K562 (cell line): Measurements from ENCODE around the gene SPATA2L. TPM values are rescaled to one million over a fixed set of nuclear protein-coding genes. Genes with fewer than 3 reads are reported as not detected.
A peak's percentile ranks its signal among the peaks of the same experiment; 100 is the strongest.

ENCODE experiments used
- ATAC-seq: fragments of 200-7000 bp; cut with Tn5 transposase; 3 replicates; pipeline ENCODE4 v1.9.1; 2020; ENCODE audit warnings: moderate library complexity
- BruUV-seq: library from RNA; stranded (reverse); fragments of 400-500 nt; replicated peaks from 2 replicates; lab custom pipeline; 2021; lab: Mats Ljungman, UMichigan
- CTCF ChIA-PET: fragments of 300-600 bp; formaldehyde crosslinking; extraction: SDS; loops from one replicate; lab custom pipeline; 2021; ENCODE audit warnings: low intra/inter-chr PET ratio; lab: Yijun Ruan, JAX
- POLR2A ChIA-PET: fragments of 300-600, 350-650 bp; sonication (Branson Sonifier 250); formaldehyde crosslinking; extraction: SDS; loops from one replicate; lab custom pipeline; 2021; ENCODE audit warnings: antibody characterized with exemption, inconsistent platforms; lab: Yijun Ruan, JAX
- DNase-seq, 4 experiments: peaks; one replicate each; pipeline versions ENCODE4 v3.0.0 to v3.0.0-alpha.2; 2011 to 2018; ENCODE audit warnings: low spot score in 3 of 4, mixed read lengths in 3 of 4; ENCODE audit errors: extremely low read depth in 1 of 4
- FAIRE-seq: peaks from 2 replicates; lab custom pipeline; 2011; peaks lifted over from hg19 to GRCh38; lab: Jason Lieb, UNC
- H2AFZ ChIP-seq: 2 replicates; pipeline ENCODE4 v1.6.0; 2011; ENCODE audit warnings: low read depth, low read length, control low read depth, inconsistent platforms
- H3K27ac ChIP-seq: fragments of 200-600 bp; 3 replicates; pipeline ENCODE4 v1.8.0; 2011; ENCODE audit warnings: low read depth, mild to moderate bottlenecking, control low read depth, inconsistent platforms, low read length, moderate library complexity, mixed read lengths; ENCODE audit errors: extremely low read depth
- H3K27me3 ChIP-seq, 2 experiments: fragments of 300-600 bp in 1 of 2; 2 replicates in 1 of 2; 3 replicates in 1 of 2; pipeline versions ENCODE4 v1.6.0 to v1.8.0; 2011; ENCODE audit warnings: inconsistent platforms in 2 of 2, low read length in 2 of 2, mild to moderate bottlenecking in 1 of 2, mixed read lengths in 1 of 2, moderate library complexity in 1 of 2; ENCODE audit not compliant: control insufficient read depth in 2 of 2, insufficient read depth in 2 of 2
- H3K36me3 ChIP-seq: fragments of 300-600 bp; 3 replicates; pipeline ENCODE4 v1.8.0; 2011; ENCODE audit warnings: mild to moderate bottlenecking, low read length, inconsistent platforms; ENCODE audit not compliant: control insufficient read depth, insufficient read depth
- H3K4me1 ChIP-seq, 2 experiments: fragments of 200-600 bp in 1 of 2; replicated peaks in 1 of 2; 2 replicates in 1 of 2; 3 replicates in 1 of 2; pipeline versions ENCODE4 v1.5.1 to v1.8.0; 2011; ENCODE audit warnings: inconsistent platforms in 2 of 2, low read length in 2 of 2, mild to moderate bottlenecking in 1 of 2, mixed read lengths in 1 of 2, moderate library complexity in 1 of 2; ENCODE audit not compliant: control insufficient read depth in 2 of 2, insufficient read depth in 2 of 2
- H3K4me2 ChIP-seq: 2 replicates; pipeline ENCODE4 v1.6.1; 2011; ENCODE audit warnings: low read length, control low read depth, inconsistent platforms, mixed read lengths; ENCODE audit not compliant: insufficient read depth
- H3K4me3 ChIP-seq: fragments of 200-600 bp; sonication (generic), shearing (Covaris generic); 2 replicates; pipeline ENCODE4 v1.5.1; 2016; ENCODE audit warnings: control low read depth, inconsistent platforms
- H3K79me2 ChIP-seq: fragments of 200-600 bp; 3 replicates; pipeline ENCODE4 v1.8.0; 2011; ENCODE audit warnings: low read length, inconsistent platforms; ENCODE audit not compliant: control insufficient read depth, insufficient read depth
- H3K9ac ChIP-seq, 2 experiments: 2 replicates each; pipeline versions ENCODE4 v1.6.0 to v1.6.1; 2011; ENCODE audit warnings: low read depth in 2 of 2, low read length in 2 of 2, control low read depth in 1 of 2, inconsistent platforms in 1 of 2, mild to moderate bottlenecking in 1 of 2, mixed read lengths in 1 of 2; ENCODE audit not compliant: insufficient read depth in 1 of 2
- H3K9me1 ChIP-seq: one replicate; pipeline ENCODE4 v1.6.0; 2011; ENCODE audit warnings: inconsistent platforms, mild to moderate bottlenecking, low read length, moderate library complexity; ENCODE audit not compliant: control insufficient read depth, insufficient read depth
- H3K9me3 ChIP-seq: replicated peaks from 2 replicates; pipeline ENCODE4 v1.5.1; 2011; ENCODE audit warnings: low read depth, low read length, inconsistent platforms; ENCODE audit not compliant: control insufficient read depth, insufficient read depth
- H4K20me1 ChIP-seq: replicated peaks from 2 replicates; pipeline ENCODE4 v1.6.1; 2011; ENCODE audit warnings: low read length, inconsistent platforms, mixed read lengths; ENCODE audit not compliant: control insufficient read depth, insufficient read depth
- ATF1 ChIP-seq, 2 experiments: fragments of 450-650 bp in 1 of 2; IDR thresholded peaks; 2 replicates each; pipeline ENCODE4 v1.6.1; 2016; ENCODE audit warnings: missing compliant biosample characterization in 1 of 2, missing genetic modification characterization in 1 of 2
- CAMTA2 ChIP-seq: fragments of 250-450 bp; sonication (Bioruptor Pico); conservative IDR thresholded peaks from 2 replicates; pipeline ENCODE4 v1.5.1; 2022
- EGR1 ChIP-seq: fragments of 450-650 bp; conservative IDR thresholded peaks from 2 replicates; pipeline ENCODE4 v1.6.1; 2017; ENCODE audit warnings: mild to moderate bottlenecking
- JUND ChIP-seq, 2 experiments: IDR thresholded peaks; 2 replicates in 1 of 2; 3 replicates in 1 of 2; pipeline ENCODE4 v1.6.1; 2011; ENCODE audit warnings: borderline replicate concordance in 2 of 2, low read depth in 2 of 2, low read length in 2 of 2, improper control_type of control experiment in 1 of 2, missing biosample characterization in 1 of 2, missing genetic modification characterization in 1 of 2, missing genetic modification reagents in 1 of 2
- KDM4B ChIP-seq, 2 experiments: fragments of 450-650 bp in 1 of 2; sonication (generic) in 1 of 2; IDR thresholded peaks; 2 replicates each; pipeline ENCODE4 v1.6.1; 2016 to 2017; ENCODE audit warnings: borderline replicate concordance in 2 of 2, antibody characterized with exemption in 1 of 2, low read depth in 1 of 2, mild to moderate bottlenecking in 1 of 2
- NFE2 ChIP-seq: IDR thresholded peaks from 2 replicates; pipeline ENCODE4 v1.6.1; 2014; ENCODE audit warnings: antibody characterized with exemption, low read depth
- PCBP2 ChIP-seq: fragments of 200-400 bp; formaldehyde crosslinking; IDR thresholded peaks from 2 replicates; pipeline ENCODE4 v1.6.1; 2018; ENCODE audit warnings: low read length, low read depth, mild to moderate bottlenecking, moderate library complexity; ENCODE audit not compliant: poor library complexity, severe bottlenecking
- RAD51 ChIP-seq: fragments of 450-650 bp; IDR thresholded peaks from 2 replicates; pipeline ENCODE4 v1.7.1; 2016; ENCODE audit warnings: low read depth, mild to moderate bottlenecking, borderline replicate concordance
- SMARCC2 ChIP-seq: fragments of 450-650 bp; IDR thresholded peaks from 2 replicates; pipeline ENCODE4 v1.6.1; 2017; ENCODE audit warnings: antibody characterized with exemption, moderate library complexity, mild to moderate bottlenecking, low read depth
- TARDBP ChIP-seq: fragments of 450-650 bp; IDR thresholded peaks from 2 replicates; pipeline ENCODE4 v1.6.1; 2016
- WHSC1 ChIP-seq: IDR thresholded peaks from one replicate; pipeline ENCODE4 v1.6.1; 2012; ENCODE audit warnings: low read length, control low read depth, inconsistent platforms
- XRCC5 ChIP-seq: fragments of 200-400 bp; formaldehyde crosslinking; IDR thresholded peaks from 2 replicates; pipeline ENCODE4 v1.6.1; 2017; ENCODE audit warnings: low read depth, mild to moderate bottlenecking, low read length
- ZNF444 ChIP-seq: fragments of 250-450 bp; sonication (Bioruptor Pico); IDR thresholded peaks from 2 replicates; pipeline ENCODE4 v1.4.0; 2020; ENCODE audit warnings: mild to moderate bottlenecking, moderate library complexity
- WGBS: fragments of 100-300 bp; shearing (Covaris generic); methylation state at CpG from one replicate; pipeline ENCODE4 v1.1.6; 2016; ENCODE audit warnings: low coverage, mixed read lengths; ENCODE audit not compliant: insufficient coverage; ENCODE audit errors: missing lambda C conversion rate; 5-methylcytosine and 5-hydroxymethylcytosine counted together
- in situ Hi-C: fragments of 300-500 bp; cut with MboI; formaldehyde crosslinking; loops from 4 replicates; pipeline ENCODE4 v1.15.0; 2018; ENCODE audit warnings: inconsistent platforms, mixed read lengths
- intact Hi-C: fragments of 100-400 bp; cut with micrococcal nuclease; formaldehyde crosslinking; loops from 2 replicates; pipeline ENCODE4 v1.14.2; 2022
- polyA plus RNA-seq, 8 experiments: library from polyadenylated mRNA; depleted of rRNA in 4 of 8; stranded (reverse) in 5 of 8; unstranded in 3 of 8; fragments of >200 nt; fragmentation: Nextera tagmentation in 2 of 8; fragmentation: Illumina TruSeq in 1 of 8; extraction: Ambion mirVana in 2 of 8; extraction: Trizol in 1 of 8; gene quantifications; 2 replicates each; pipeline versions ENCODE4 v1.2.1 to v1.2.3, GENCODE V29; 2011 to 2014; ENCODE audit warnings: inconsistent platforms in 1 of 8, missing spikeins in 1 of 8
- total RNA-seq, 7 experiments: library from RNA; depleted of rRNA in 6 of 7; stranded (reverse); fragments of >200 nt in 6 of 7; fragmentation: Illumina TruSeq in 2 of 7; extraction: Trizol in 2 of 7; gene quantifications; 2 replicates each; pipeline versions ENCODE4 v1.2.1 to v1.2.3, GENCODE V29; 2011 to 2021; ENCODE audit warnings: low replicate concordance in 1 of 7
- TF ChIP-seq, protein P1 (sequence below): fragments of 250-450 bp; sonication (Bioruptor Pico); IDR thresholded peaks from 2 replicates; pipeline ENCODE4 v1.5.0; 2021
- TF ChIP-seq, protein P2 (sequence below): fragments of 450-650 bp; IDR thresholded peaks from 2 replicates; pipeline ENCODE4 v1.7.0; 2016; ENCODE audit warnings: borderline replicate concordance
- TF ChIP-seq, protein P3 (sequence below): fragments of 450-650 bp; IDR thresholded peaks from 2 replicates; pipeline ENCODE4 v1.6.1; 2016

SPATA2L gene
- total and polyA plus RNA-seq, 9 of the 15 experiments (the other 6 are each of a cell fraction or from before 2014, with no cell fraction given), result 0.13 to 19.2 (median 4.8) TPM; not detected in 1

DNA sequence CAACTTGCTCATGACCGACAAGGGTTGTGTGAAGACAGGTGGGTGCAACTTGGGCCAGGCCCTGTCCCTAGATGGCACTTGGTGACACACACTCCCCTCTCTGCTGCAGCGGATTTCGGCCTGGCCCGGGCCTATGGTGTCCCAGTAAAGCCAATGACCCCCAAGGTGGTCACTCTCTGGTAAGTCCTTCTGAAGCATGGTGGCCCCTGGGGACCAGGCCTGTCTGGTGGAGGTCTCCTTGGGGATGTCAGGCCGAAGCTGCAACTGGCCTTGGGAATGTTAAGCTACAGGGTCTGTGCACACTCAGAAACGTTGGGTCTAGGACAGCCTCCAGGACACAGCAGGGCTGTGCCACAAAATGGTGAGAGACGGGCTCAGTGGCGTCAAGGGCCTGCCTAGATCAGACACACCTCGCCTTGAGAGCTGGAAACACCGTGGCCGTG lies 8.2 kb downstream of the SPATA2L start:
- peaks cover 0 to 51% of the 10 kb centered on the region in 2 experiments; a peak in 3 of 5 replicates for H3K4me1 ChIP-seq
- POLR2A ChIA-PET, result interaction anchor here (0.6 kb wide), 1 partner anchor 117 kb away, joined by 3 read pairs; no protein-coding TSS in a partner anchor

More for the DNA sequence above, 8.2 kb downstream of the SPATA2L start:
- ATAC-seq, result no peak
- intact Hi-C loops (no loop called here), in situ Hi-C loops (no loop called here)
- CTCF ChIA-PET, result no interaction called here
- Histone ChIP-seq H3K79me2 (peaks cover 8% of the 10 kb centered on the region), H3K4me2 (no peak overlapping the region), H3K9me1 (peaks cover 11% of the 10 kb centered on the region), H4K20me1 (no peaks in the 10 kb centered on the region), H3K27ac (no peak overlapping the region), H3K4me3 (no peak overlapping the region), H3K9me3 (no peaks in the 10 kb centered on the region), H3K27me3 (no peaks in the 10 kb centered on the region), H2AFZ (no peak overlapping the region), H3K9ac (peak overlapping the region in 1 of 2 experiments; percentile 60; a peak in 1 of 4 replicates), H3K36me3 (peaks cover 86% of the 10 kb centered on the region; the same call in 2 of the 3 replicates)
- no TSS peak for BruUV-seq
- no peak for DNase-seq
- no peak for TF ChIP-seq PCBP2
- TF ChIP-seq RAD51, result no peak
- TF ChIP-seq, protein P1, sequence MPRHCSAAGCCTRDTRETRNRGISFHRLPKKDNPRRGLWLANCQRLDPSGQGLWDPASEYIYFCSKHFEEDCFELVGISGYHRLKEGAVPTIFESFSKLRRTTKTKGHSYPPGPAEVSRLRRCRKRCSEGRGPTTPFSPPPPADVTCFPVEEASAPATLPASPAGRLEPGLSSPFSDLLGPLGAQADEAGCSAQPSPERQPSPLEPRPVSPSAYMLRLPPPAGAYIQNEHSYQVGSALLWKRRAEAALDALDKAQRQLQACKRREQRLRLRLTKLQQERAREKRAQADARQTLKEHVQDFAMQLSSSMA (CRISPR knock-in tag), result no peak
- no peak for TF ChIP-seq WHSC1
- no peak for TF ChIP-seq NFE2
- no peak for TF ChIP-seq ZNF444
- TF ChIP-seq, protein P2, sequence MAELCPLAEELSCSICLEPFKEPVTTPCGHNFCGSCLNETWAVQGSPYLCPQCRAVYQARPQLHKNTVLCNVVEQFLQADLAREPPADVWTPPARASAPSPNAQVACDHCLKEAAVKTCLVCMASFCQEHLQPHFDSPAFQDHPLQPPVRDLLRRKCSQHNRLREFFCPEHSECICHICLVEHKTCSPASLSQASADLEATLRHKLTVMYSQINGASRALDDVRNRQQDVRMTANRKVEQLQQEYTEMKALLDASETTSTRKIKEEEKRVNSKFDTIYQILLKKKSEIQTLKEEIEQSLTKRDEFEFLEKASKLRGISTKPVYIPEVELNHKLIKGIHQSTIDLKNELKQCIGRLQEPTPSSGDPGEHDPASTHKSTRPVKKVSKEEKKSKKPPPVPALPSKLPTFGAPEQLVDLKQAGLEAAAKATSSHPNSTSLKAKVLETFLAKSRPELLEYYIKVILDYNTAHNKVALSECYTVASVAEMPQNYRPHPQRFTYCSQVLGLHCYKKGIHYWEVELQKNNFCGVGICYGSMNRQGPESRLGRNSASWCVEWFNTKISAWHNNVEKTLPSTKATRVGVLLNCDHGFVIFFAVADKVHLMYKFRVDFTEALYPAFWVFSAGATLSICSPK, result no peak
- TF ChIP-seq, protein P3, sequence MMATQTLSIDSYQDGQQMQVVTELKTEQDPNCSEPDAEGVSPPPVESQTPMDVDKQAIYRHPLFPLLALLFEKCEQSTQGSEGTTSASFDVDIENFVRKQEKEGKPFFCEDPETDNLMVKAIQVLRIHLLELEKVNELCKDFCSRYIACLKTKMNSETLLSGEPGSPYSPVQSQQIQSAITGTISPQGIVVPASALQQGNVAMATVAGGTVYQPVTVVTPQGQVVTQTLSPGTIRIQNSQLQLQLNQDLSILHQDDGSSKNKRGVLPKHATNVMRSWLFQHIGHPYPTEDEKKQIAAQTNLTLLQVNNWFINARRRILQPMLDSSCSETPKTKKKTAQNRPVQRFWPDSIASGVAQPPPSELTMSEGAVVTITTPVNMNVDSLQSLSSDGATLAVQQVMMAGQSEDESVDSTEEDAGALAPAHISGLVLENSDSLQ, result no peak
- TF ChIP-seq JUND (IDR thresholded peaks at IDR 0.05; ENCODE audit: borderline replicate concordance, low read depth, low read length), result no peak
- no peak for TF ChIP-seq JUND (tag; IDR thresholded peaks at IDR 0.05; ENCODE audit: borderline replicate concordance, low read depth, low read length)
- no peak for TF ChIP-seq ATF1 (CRISPR knock-in tag; IDR thresholded peaks at IDR 0.05)
- no peak for TF ChIP-seq ATF1 (tag; IDR thresholded peaks at IDR 0.05)
- no peak for TF ChIP-seq SMARCC2
- TF ChIP-seq CAMTA2 (CRISPR knock-in tag), result no peak
- no peak for TF ChIP-seq EGR1
- no peak for TF ChIP-seq KDM4B (IDR thresholded peaks at IDR 0.05; ENCODE audit: borderline replicate concordance in 2 of 2, low read depth in 1 of 2)
- no peak for TF ChIP-seq XRCC5
- TF ChIP-seq TARDBP, result no peak
- FAIRE-seq, result no peak
- 82% methylated on average over 11 of the region's 11 CpGs for WGBS
